ENCODE results near the gene TDRD12. TPM values are rescaled to one million over a fixed set of nuclear protein-coding genes. Genes with fewer than 3 reads are reported as not detected.

The TDRD12 gene
- total RNA-seq, 1 donor from 2014 or later = not detected

DNA sequence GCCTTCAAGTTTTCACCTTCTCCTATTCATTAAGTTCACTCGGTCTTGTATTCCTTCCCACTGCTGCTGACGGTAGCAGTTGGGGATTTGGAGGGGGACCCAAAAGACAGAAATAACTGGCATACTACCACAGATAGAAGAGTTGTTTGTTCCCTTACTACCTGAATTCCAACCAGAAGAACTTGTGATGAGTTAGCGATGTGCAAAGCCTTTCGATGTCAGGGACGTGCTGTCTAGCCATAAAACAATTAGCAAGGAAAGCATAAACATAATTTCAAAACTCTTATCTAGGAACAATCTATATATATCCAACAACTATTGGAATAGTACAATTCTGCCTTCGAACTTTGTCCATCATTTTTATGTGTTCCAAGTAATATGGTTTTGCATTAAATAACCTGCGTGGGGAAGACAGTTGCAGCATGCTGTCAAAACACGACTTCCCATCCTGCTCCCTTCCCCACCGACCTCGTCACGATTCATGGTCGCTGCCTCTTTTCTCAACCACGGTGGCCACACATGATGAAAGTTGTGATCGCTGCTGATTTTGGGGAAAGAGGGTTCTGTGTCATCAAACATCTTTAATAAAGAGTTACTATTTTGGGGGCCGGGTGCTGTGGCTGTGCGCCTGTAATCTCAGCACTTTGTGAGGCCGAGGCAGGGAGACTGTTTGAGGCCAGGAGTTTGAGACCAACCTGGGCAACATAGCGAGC lies 153.8 kb downstream of the TDRD12 start:
- no peak for DNase-seq
- TF ChIP-seq, protein P1, sequence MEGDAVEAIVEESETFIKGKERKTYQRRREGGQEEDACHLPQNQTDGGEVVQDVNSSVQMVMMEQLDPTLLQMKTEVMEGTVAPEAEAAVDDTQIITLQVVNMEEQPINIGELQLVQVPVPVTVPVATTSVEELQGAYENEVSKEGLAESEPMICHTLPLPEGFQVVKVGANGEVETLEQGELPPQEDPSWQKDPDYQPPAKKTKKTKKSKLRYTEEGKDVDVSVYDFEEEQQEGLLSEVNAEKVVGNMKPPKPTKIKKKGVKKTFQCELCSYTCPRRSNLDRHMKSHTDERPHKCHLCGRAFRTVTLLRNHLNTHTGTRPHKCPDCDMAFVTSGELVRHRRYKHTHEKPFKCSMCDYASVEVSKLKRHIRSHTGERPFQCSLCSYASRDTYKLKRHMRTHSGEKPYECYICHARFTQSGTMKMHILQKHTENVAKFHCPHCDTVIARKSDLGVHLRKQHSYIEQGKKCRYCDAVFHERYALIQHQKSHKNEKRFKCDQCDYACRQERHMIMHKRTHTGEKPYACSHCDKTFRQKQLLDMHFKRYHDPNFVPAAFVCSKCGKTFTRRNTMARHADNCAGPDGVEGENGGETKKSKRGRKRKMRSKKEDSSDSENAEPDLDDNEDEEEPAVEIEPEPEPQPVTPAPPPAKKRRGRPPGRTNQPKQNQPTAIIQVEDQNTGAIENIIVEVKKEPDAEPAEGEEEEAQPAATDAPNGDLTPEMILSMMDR (IDR thresholded peaks at IDR 0.05; ENCODE audit: partially characterized antibody, unreplicated experiment) = no peak
- Mint-ChIP-seq H3K36me3 (ENCODE audit: unreplicated experiment) (no peaks in the 10 kb centered on the region), H3K4me1 (ENCODE audit: low read depth, unreplicated experiment) (peaks cover 1% of the 10 kb centered on the region), H3K27me3 (ENCODE audit: unreplicated experiment) (peaks cover 2% of the 10 kb centered on the region), H3K4me3 (ENCODE audit: unreplicated experiment) (no peak overlapping the region), H3K27ac (ENCODE audit: unreplicated experiment) (no peak overlapping the region), H3K9me3 (ENCODE audit: unreplicated experiment) (no peaks in the 10 kb centered on the region)

- no peaks in the 10 kb centered on the region for H3K9me3 Mint-ChIP-seq (ENCODE audit: unreplicated experiment)
- peaks cover 1% of the 10 kb centered on the region for H3K4me1 Mint-ChIP-seq (ENCODE audit: low read depth, unreplicated experiment)
- no peak overlapping the region for H3K4me3 Mint-ChIP-seq (ENCODE audit: unreplicated experiment)
- TF ChIP-seq, protein P1 (IDR thresholded peaks at IDR 0.05; ENCODE audit: partially characterized antibody, unreplicated experiment) = no peak
- H3K27me3 Mint-ChIP-seq (ENCODE audit: unreplicated experiment) = peaks cover 3% of the 10 kb centered on the region
- H3K27ac Mint-ChIP-seq (ENCODE audit: unreplicated experiment) = no peak overlapping the region
- DNase-seq = no peak
- H3K36me3 Mint-ChIP-seq (ENCODE audit: unreplicated experiment) = no peaks in the 10 kb centered on the region
Measured at GRCh38 chr19:32874605-32875004, 155.0 kb downstream of the TDRD12 start.

- peaks cover 4% of the 10 kb centered on the region for H3K27me3 Mint-ChIP-seq (ENCODE audit: unreplicated experiment)
- TF ChIP-seq, protein P1 (IDR thresholded peaks at IDR 0.05; ENCODE audit: partially characterized antibody, unreplicated experiment) = no peak
- H3K36me3 Mint-ChIP-seq (ENCODE audit: unreplicated experiment) = no peaks in the 10 kb centered on the region
- H3K9me3 Mint-ChIP-seq (ENCODE audit: unreplicated experiment) = no peaks in the 10 kb centered on the region
- H3K4me1 Mint-ChIP-seq (ENCODE audit: low read depth, unreplicated experiment) = peaks cover 1% of the 10 kb centered on the region
- H3K27ac Mint-ChIP-seq (ENCODE audit: unreplicated experiment) = no peak overlapping the region
- no peak overlapping the region for H3K4me3 Mint-ChIP-seq (ENCODE audit: unreplicated experiment)
- DNase-seq = no peak
Measured at GRCh38 chr19:32875428-32875827, 155.9 kb downstream of the TDRD12 start.

GRCh38 chr19:32876236-32876918 lies 156.8 kb downstream of the TDRD12 start:
- Mint-ChIP-seq H3K4me1 (ENCODE audit: low read depth, unreplicated experiment) (peaks cover 1% of the 10 kb centered on the region), H3K27me3 (ENCODE audit: unreplicated experiment) (peaks cover 4% of the 10 kb centered on the region), H3K27ac (ENCODE audit: unreplicated experiment) (no peak overlapping the region), H3K9me3 (ENCODE audit: unreplicated experiment) (no peaks in the 10 kb centered on the region), H3K36me3 (ENCODE audit: unreplicated experiment) (no peaks in the 10 kb centered on the region), H3K4me3 (ENCODE audit: unreplicated experiment) (no peak overlapping the region)
- TF ChIP-seq, protein P1 (IDR thresholded peaks at IDR 0.05; ENCODE audit: partially characterized antibody, unreplicated experiment) = no peak
- DNase-seq = no peak

DNA sequence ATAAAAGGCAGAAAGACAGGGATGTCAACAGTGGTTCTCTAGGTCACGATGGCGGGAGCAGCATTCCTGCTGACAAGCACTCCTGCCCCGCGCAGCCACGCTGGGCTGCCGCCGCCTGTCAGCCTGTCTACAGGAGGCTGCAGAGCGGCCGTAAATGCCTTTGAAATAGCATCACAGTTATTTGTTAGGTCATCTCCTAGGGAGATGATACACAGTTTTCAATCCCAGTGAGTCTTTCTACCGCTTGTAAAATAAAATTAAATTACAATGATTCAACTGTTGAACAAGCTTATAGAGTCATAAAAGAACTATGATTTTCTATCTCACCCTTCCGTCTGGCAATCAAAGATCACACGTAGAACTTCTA lies 157.3 kb downstream of the TDRD12 start:
- no peaks in the 10 kb centered on the region for H3K36me3 Mint-ChIP-seq (ENCODE audit: unreplicated experiment)
- TF ChIP-seq, protein P1 (IDR thresholded peaks at IDR 0.05; ENCODE audit: partially characterized antibody, unreplicated experiment) = no peak
- H3K4me1 Mint-ChIP-seq (ENCODE audit: low read depth, unreplicated experiment) = peaks cover 1% of the 10 kb centered on the region

More for the DNA sequence above, 157.3 kb downstream of the TDRD12 start:
- H3K4me3 Mint-ChIP-seq (ENCODE audit: unreplicated experiment) = no peak overlapping the region
- peaks cover 4% of the 10 kb centered on the region for H3K27me3 Mint-ChIP-seq (ENCODE audit: unreplicated experiment)
- DNase-seq = no peak
- no peak overlapping the region for H3K27ac Mint-ChIP-seq (ENCODE audit: unreplicated experiment)
- H3K9me3 Mint-ChIP-seq (ENCODE audit: unreplicated experiment) = no peaks in the 10 kb centered on the region
